Naive thymus-derived CD8-positive, alpha-beta T cell (primary cell): Measurements from ENCODE around the gene CEP44. TPM values are rescaled to one million over a fixed set of nuclear protein-coding genes. Genes with fewer than 3 reads are reported as not detected.
"Not testable (repeated sequence)": the region's sequence is repeated elsewhere in the genome, so short reads cannot be mapped to it uniquely, and the experiment has no call there.

Source experiments
- ATAC-seq, 2 donors: fragments of 150-1000 bp; cut with Tn5 transposase in 1 of 2; sonication (Bioruptor Pico), chemical (Tn5 transposase) in 1 of 2; 1 replicate in 1 of 2; 2 replicates in 1 of 2; pipeline ENCODE4 v1.10.0; 2021; ENCODE audit warnings: mild to moderate bottlenecking in 2 of 2, moderate library complexity in 2 of 2
- POLR2A ChIA-PET: fragments of 350-600 bp; sonication (Branson Sonifier 250); formaldehyde crosslinking; loops from one replicate; lab custom pipeline; 2021; ENCODE audit warnings: antibody characterized with exemption; lab: Charles Lee
- DNase-seq, 10 donors: peaks; one replicate each; pipeline versions ENCODE4 v3.0.0 to v3.0.0-alpha.2; 2020 to 2022
- H3K27ac Mint-ChIP-seq, 10 donors: one replicate each; pipeline ENCODE4 v1.8.0; 2020 to 2022; ENCODE audit warnings: mild to moderate bottlenecking in 10 of 10, mixed read lengths in 10 of 10, moderate library complexity in 4 of 10, inconsistent platforms in 1 of 10
- H3K27me3 Mint-ChIP-seq, 5 donors: one replicate each; pipeline ENCODE4 v1.8.0; 2021 to 2022; ENCODE audit warnings: mixed read lengths in 5 of 5
- H3K36me3 Mint-ChIP-seq, 3 donors: one replicate each; pipeline ENCODE4 v1.8.0; 2020 to 2022; ENCODE audit warnings: mixed read lengths in 3 of 3, mild to moderate bottlenecking in 2 of 3, inconsistent platforms in 1 of 3
- H3K4me1 Mint-ChIP-seq, 4 donors: one replicate each; pipeline ENCODE4 v1.8.0; 2021 to 2022; ENCODE audit warnings: mixed read lengths in 4 of 4
- H3K4me3 Mint-ChIP-seq, 10 donors: one replicate each; pipeline ENCODE4 v1.8.0; 2020 to 2022; ENCODE audit warnings: mild to moderate bottlenecking in 10 of 10, mixed read lengths in 10 of 10, moderate library complexity in 6 of 10, inconsistent platforms in 1 of 10
- H3K9me3 Mint-ChIP-seq, 9 donors: one replicate each; pipeline ENCODE4 v1.8.0; 2020 to 2022; ENCODE audit warnings: mixed read lengths in 9 of 9, mild to moderate bottlenecking in 3 of 9, inconsistent platforms in 1 of 9, moderate library complexity in 1 of 9
- polyA plus RNA-seq, 3 donors: library from polyadenylated mRNA; unstranded; fragments of 300-500 nt; fragmentation: Illumina TruSeq; gene quantifications; one replicate each; pipeline ENCODE4 v1.2.3, GENCODE V29; 2021
- total RNA-seq, 8 experiments: library from RNA in 2 of 8; stranded (reverse) in 2 of 8; gene quantifications; one replicate each; pipeline ENCODE4 v1.2.3 and lab custom pipeline; 2021 to 2026

The CEP44 gene
- total and polyA plus RNA-seq, 5 experiments from 2014 or later: 6.6 to 23.4 (median 7.6) TPM

GRCh38 chr4:174260099-174260498 lies 23.6 kb upstream of the CEP44 start:
- no peak for ATAC-seq
- no peak for DNase-seq
- H3K27me3 Mint-ChIP-seq: no peaks in the 10 kb centered on the region
- peaks cover 0 to 17% (median 8%) of the 10 kb centered on the region in 4 donors for H3K4me1 Mint-ChIP-seq
- H3K36me3 Mint-ChIP-seq: peaks cover 0 to 53% (median 6%) of the 10 kb centered on the region in 3 donors
- POLR2A ChIA-PET: no interaction called here
- no peak overlapping the region for H3K27ac Mint-ChIP-seq
- no peak overlapping the region for H3K4me3 Mint-ChIP-seq
- H3K9me3 Mint-ChIP-seq: no peaks in the 10 kb centered on the region

DNA sequence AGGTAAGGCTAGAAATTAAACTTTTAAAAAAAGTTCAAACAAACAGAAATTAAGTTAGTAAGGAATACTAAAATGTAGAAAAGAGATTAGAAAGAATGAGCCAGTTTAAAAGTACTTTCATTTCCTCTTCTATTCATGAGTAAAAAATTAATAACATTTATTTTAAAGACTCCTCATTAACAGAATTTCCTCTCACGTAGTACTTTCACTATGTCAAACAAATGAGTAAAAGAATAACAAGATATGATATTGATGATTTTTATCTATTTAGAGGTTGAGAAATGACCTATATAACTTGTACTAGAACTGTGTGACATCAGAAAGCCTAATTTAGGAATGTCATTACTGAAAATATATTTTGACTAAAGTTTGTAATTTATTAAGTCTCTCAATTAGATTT lies 22.3 kb upstream of the CEP44 start:
- H3K4me3 Mint-ChIP-seq, H3K27me3 Mint-ChIP-seq, H3K27ac Mint-ChIP-seq, ATAC-seq, H3K9me3 Mint-ChIP-seq, DNase-seq, POLR2A ChIA-PET: not testable (repeated sequence)
- peaks cover 0 to 22% (median 9%) of the 10 kb centered on the region in 4 donors for H3K4me1 Mint-ChIP-seq
- peaks cover 0 to 42% (median 6%) of the 10 kb centered on the region in 3 donors for H3K36me3 Mint-ChIP-seq

DNA sequence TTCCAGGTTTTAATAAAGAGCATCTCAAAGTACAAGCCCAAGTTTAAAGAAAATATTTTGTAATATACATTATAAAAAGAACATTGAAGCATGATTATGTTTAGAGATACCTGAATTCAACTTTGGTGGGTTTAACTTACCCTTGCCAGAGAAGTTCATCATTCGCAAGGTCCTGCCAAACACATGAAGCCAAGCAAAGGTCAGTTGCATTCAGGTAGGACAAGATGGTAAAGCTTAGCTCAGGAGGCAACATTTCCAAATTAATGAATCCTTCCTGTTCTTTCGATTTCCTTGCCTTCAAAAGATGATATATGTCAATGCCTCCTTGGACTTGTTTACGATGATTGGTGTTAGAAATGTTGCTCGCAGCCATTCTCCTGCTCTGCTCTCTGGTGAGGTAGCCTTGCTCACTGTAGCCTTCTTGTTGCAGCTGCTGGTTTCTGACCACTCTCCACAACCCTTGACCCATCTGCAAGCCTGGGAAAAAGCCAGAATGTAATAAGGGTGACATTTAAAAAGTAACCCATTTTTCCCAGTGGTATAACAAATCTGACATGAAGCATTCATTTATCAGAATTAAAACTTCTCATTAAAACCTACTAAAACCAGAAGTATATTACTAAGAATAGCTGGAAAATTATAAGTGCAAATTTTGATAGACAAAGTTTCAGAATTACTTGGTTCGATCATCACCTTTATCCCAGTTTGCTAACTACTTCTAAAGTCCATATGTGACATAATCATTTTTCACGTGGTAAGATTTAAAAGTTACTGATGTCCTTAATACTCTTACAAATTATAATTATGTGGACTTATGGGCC lies 20.9 kb upstream of the CEP44 start:
- no peak overlapping the region for H3K4me3 Mint-ChIP-seq
- H3K9me3 Mint-ChIP-seq: no peaks in the 10 kb centered on the region
- peaks cover 0 to 35% (median 3%) of the 10 kb centered on the region in 3 donors for H3K36me3 Mint-ChIP-seq
- H3K4me1 Mint-ChIP-seq: peaks cover 0 to 25% (median 11%) of the 10 kb centered on the region in 4 donors
- POLR2A ChIA-PET: no interaction called here
- no peak for DNase-seq
- H3K27ac Mint-ChIP-seq: peak overlapping the region in 2 of 10 donors; percentile 45 to 57
- ATAC-seq: no peak
- H3K27me3 Mint-ChIP-seq: no peaks in the 10 kb centered on the region

GRCh38 chr4:174263445-174263736 lies 20.3 kb upstream of the CEP44 start:
- H3K36me3 Mint-ChIP-seq: peaks cover 0 to 36% (median 7%) of the 10 kb centered on the region in 3 donors
- no peak overlapping the region for H3K4me3 Mint-ChIP-seq
- DNase-seq: no peak
- H3K27ac Mint-ChIP-seq: no peak overlapping the region
- POLR2A ChIA-PET: no interaction called here
- no peaks in the 10 kb centered on the region for H3K9me3 Mint-ChIP-seq
- peaks cover 0 to 25% (median 13%) of the 10 kb centered on the region in 4 donors for H3K4me1 Mint-ChIP-seq
- no peak for ATAC-seq
- H3K27me3 Mint-ChIP-seq: no peaks in the 10 kb centered on the region

DNA sequence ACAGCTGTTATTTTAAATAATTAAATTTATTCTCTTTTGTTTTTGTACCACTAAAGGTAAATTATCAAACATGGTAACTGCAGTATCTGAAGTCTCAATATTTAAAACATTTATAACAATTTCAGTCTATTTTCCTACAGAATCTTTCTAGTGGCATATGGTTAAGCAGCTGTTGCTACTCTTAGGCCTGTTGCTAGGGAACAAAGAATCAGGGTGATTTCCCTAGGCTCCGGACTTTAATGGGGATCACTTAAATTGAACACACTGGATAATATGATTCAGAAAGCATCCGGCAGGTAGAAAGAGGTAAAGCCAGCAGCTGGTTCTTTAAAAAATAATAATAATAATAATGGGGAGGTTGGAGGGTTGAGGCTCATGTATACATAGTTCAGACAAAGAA lies 17.8 kb upstream of the CEP44 start:
- Mint-ChIP-seq H3K9me3 (no peaks in the 10 kb centered on the region), H3K27me3 (no peaks in the 10 kb centered on the region), H3K4me3 (no peak overlapping the region), H3K4me1 (peaks cover 2 to 30% (median 16%) of the 10 kb centered on the region in 4 donors), H3K27ac (no peak overlapping the region), H3K36me3 (peaks cover 0 to 31% (median 7%) of the 10 kb centered on the region in 3 donors)
- no peak for ATAC-seq
- DNase-seq: no peak
- POLR2A ChIA-PET: no interaction called here

GRCh38 chr4:174266416-174266815 lies 17.3 kb upstream of the CEP44 start:
- Mint-ChIP-seq H3K27me3 (no peaks in the 10 kb centered on the region), H3K4me3 (no peak overlapping the region), H3K9me3 (no peaks in the 10 kb centered on the region), H3K27ac (no peak overlapping the region), H3K36me3 (peaks cover 0 to 36% (median 7%) of the 10 kb centered on the region in 3 donors), H3K4me1 (peaks cover 7 to 35% (median 21%) of the 10 kb centered on the region in 4 donors)
- no peak for ATAC-seq
- POLR2A ChIA-PET: no interaction called here
- no peak for DNase-seq

- DNase-seq (no peak), ATAC-seq (no peak)
- no peak overlapping the region for H3K4me3 Mint-ChIP-seq
- H3K27me3 Mint-ChIP-seq: no peaks in the 10 kb centered on the region
- POLR2A ChIA-PET: no interaction called here
- peaks cover 14 to 56% (median 42%) of the 10 kb centered on the region in 4 donors for H3K4me1 Mint-ChIP-seq
- H3K36me3 Mint-ChIP-seq: peaks cover 0 to 22% (median under 1%) of the 10 kb centered on the region in 3 donors
- H3K9me3 Mint-ChIP-seq: peaks cover 0 to under 1% (median 0%) of the 10 kb centered on the region in 9 donors
- no peak overlapping the region for H3K27ac Mint-ChIP-seq
These were observed 9.8 kb upstream of the CEP44 start for GRCh38 chr4:174273930-174274329.

GRCh38 chr4:174274436-174274835 lies 9.3 kb upstream of the CEP44 start:
- Mint-ChIP-seq H3K27ac (no peak overlapping the region), H3K36me3 (peaks cover 0 to 23% (median 6%) of the 10 kb centered on the region in 3 donors), H3K4me1 (peaks cover 17 to 61% (median 47%) of the 10 kb centered on the region in 4 donors), H3K9me3 (peaks cover 0 to 5% (median 0%) of the 10 kb centered on the region in 9 donors), H3K27me3 (no peaks in the 10 kb centered on the region), H3K4me3 (no peak overlapping the region)
- POLR2A ChIA-PET: no interaction called here
- DNase-seq (no peak), ATAC-seq (no peak)

- Mint-ChIP-seq H3K36me3 (peaks cover 0 to 29% (median 12%) of the 10 kb centered on the region in 3 donors), H3K4me1 (peaks cover 17 to 67% (median 53%) of the 10 kb centered on the region in 4 donors), H3K27ac (no peak overlapping the region), H3K4me3 (no peak overlapping the region), H3K27me3 (no peaks in the 10 kb centered on the region), H3K9me3 (peaks cover 0 to 7% (median 0%) of the 10 kb centered on the region in 9 donors)
- POLR2A ChIA-PET: no interaction called here
- ATAC-seq: no peak
- no peak for DNase-seq
These were observed 8.6 kb upstream of the CEP44 start for GRCh38 chr4:174275101-174275500.

GRCh38 chr4:174277433-174277832 lies 6.3 kb upstream of the CEP44 start:
- H3K4me3 Mint-ChIP-seq: no peak overlapping the region
- no peak for ATAC-seq
- no peaks in the 10 kb centered on the region for H3K27me3 Mint-ChIP-seq
- H3K9me3 Mint-ChIP-seq: peaks cover 0 to 7% (median 0%) of the 10 kb centered on the region in 9 donors
- peak overlapping the region in 1 of 10 donors; percentile 53 for H3K27ac Mint-ChIP-seq
- no peak for DNase-seq
- POLR2A ChIA-PET: no interaction called here
- H3K36me3 Mint-ChIP-seq: peaks cover 0 to 28% (median 15%) of the 10 kb centered on the region in 3 donors
- H3K4me1 Mint-ChIP-seq: peaks cover 19 to 75% (median 59%) of the 10 kb centered on the region in 4 donors

GRCh38 chr4:174278467-174278866 lies 5.2 kb upstream of the CEP44 start:
- ATAC-seq: peak in 1 of 2 donors; percentile 9
- POLR2A ChIA-PET: no interaction called here
- peaks cover 21 to 78% (median 62%) of the 10 kb centered on the region in 4 donors for H3K4me1 Mint-ChIP-seq
- DNase-seq: peak in 2 of 10 donors; percentile 11 to 28
- peak overlapping the region in 1 of 10 donors; percentile 57 for H3K27ac Mint-ChIP-seq
- H3K9me3 Mint-ChIP-seq: peaks cover 0 to 7% (median 0%) of the 10 kb centered on the region in 9 donors
- H3K36me3 Mint-ChIP-seq: peaks cover 0 to 20% (median 15%) of the 10 kb centered on the region in 3 donors
- H3K27me3 Mint-ChIP-seq: no peaks in the 10 kb centered on the region
- peak overlapping the region in 2 of 10 donors; percentile 6 for H3K4me3 Mint-ChIP-seq

DNA sequence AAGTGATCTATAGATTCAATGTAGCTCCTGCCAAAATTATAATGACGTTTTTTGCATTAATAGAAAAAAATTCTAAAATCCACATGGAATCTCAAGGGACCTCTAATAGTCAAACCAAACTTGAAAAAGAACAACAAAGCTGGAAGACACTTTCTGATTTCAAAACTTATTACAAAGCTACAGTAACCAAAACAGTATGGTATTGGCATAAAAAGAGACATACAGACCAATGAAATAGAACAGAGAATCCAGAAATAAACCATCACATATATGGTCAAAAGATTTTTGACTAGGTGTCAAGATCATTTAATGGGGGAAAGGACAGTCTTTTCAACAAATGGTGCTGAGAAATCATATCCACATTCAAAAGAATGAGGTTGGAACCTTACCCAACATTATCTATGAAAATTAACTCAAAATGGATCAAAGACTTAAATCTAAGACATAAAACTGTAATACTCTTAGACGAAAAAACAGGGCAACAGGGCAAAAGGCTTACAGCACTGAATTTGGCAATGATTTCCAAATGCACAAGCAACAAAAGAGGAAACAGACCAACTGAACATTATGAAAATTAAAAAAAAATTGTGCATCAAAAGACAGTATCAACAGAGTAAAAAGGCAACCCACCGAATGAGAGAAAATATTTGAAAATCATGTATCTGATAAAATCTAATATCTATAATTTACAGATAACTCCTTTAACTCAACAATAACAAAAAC lies 4.1 kb upstream of the CEP44 start:
- POLR2A ChIA-PET: no interaction called here
- Mint-ChIP-seq H3K4me1 (peaks cover 23 to 79% (median 65%) of the 10 kb centered on the region in 4 donors), H3K4me3 (peak overlapping the region in 4 of 10 donors; percentile 6 to 45 (median 30)), H3K36me3 (peaks cover 0 to 18% (median 15%) of the 10 kb centered on the region in 3 donors), H3K27me3 (no peaks in the 10 kb centered on the region), H3K9me3 (peaks cover 0 to 7% (median 0%) of the 10 kb centered on the region in 9 donors), H3K27ac (peak overlapping the region in 1 of 10 donors; percentile 57)
- no peak for ATAC-seq
- no peak for DNase-seq
